Measurements from ENCODE around the gene ZSCAN5C.

ZSCAN5C gene, protein sequence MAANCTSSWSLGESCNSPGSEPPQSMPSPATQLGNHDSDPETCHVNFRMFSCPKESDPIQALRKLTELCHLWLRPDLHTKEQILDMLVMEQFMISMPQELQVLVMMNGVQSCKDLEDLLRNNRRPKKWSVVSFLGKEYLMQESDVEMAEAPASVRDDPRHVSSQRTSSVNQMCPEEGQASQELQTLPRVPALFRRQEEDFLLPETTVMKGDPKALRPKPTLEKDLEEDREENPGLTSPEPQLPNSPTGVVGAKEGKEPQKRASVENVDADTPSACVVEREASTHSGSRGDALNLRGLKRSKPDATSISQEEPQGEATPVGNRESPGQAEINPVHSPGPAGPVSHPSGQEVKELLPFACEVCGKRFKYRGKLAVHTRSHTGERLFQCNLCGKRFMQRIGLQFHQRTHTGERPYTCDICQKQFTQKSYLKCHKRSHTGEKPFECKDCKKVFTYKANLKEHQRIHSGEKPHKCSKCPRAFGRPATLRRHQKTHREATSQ

DNA sequence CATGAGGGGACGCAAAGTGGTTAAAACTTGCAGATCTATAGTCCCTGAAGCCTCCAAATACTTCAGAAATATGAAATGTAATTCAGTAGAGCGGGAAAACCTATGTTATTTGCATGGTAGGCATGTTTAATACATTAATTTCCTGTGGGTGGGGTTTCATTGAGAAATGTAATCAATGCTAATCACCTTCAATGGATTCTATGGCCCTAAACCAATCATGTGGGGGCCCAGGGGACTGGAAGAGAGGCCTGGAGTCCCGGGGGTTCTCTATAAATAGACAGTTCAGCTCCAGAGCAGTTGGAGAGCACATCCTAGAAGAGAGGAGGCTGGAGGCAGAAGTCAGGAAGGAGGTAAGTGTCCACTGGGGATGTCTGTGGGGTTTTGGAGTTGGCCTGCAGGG, at the start of gene ZSCAN5C:
ZSCAN5C (plus strand) TSS at position 301 of the 400 bp plus-strand sequence. CDS start 3,641 bp downstream, outside the sequence.
- TF ChIP-seq POLR2A (IDR thresholded peaks at IDR 0.05; ENCODE audit: extremely low read depth, insufficient read length): no peak
- TF ChIP-seq MYC (IDR thresholded peaks at IDR 0.05; ENCODE audit: low read depth, low read length): no peak
- TF ChIP-seq, protein P1, sequence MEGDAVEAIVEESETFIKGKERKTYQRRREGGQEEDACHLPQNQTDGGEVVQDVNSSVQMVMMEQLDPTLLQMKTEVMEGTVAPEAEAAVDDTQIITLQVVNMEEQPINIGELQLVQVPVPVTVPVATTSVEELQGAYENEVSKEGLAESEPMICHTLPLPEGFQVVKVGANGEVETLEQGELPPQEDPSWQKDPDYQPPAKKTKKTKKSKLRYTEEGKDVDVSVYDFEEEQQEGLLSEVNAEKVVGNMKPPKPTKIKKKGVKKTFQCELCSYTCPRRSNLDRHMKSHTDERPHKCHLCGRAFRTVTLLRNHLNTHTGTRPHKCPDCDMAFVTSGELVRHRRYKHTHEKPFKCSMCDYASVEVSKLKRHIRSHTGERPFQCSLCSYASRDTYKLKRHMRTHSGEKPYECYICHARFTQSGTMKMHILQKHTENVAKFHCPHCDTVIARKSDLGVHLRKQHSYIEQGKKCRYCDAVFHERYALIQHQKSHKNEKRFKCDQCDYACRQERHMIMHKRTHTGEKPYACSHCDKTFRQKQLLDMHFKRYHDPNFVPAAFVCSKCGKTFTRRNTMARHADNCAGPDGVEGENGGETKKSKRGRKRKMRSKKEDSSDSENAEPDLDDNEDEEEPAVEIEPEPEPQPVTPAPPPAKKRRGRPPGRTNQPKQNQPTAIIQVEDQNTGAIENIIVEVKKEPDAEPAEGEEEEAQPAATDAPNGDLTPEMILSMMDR (IDR thresholded peaks at IDR 0.05; ENCODE audit: low read depth, low read length): no peak
- TF ChIP-seq, protein P2, sequence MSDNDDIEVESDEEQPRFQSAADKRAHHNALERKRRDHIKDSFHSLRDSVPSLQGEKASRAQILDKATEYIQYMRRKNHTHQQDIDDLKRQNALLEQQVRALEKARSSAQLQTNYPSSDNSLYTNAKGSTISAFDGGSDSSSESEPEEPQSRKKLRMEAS (IDR thresholded peaks at IDR 0.05; ENCODE audit: low read depth, low read length): no peak
- H3K4me3 ChIP-seq (ENCODE audit: low read depth, low read length): no peak within 1 kb of the TSS
- DNase-seq (ENCODE audit: low read depth): no peak

GRCh38 chr19:56152644-56153043, 49.4 kb upstream of the ZSCAN5C start:
- TF ChIP-seq MYC (IDR thresholded peaks at IDR 0.05; ENCODE audit: low read depth, low read length): no peak
- TF ChIP-seq, protein P1 (IDR thresholded peaks at IDR 0.05; ENCODE audit: low read depth, low read length): no peak
- TF ChIP-seq, protein P2 (IDR thresholded peaks at IDR 0.05; ENCODE audit: low read depth, low read length): no peak
- no peak for TF ChIP-seq POLR2A (IDR thresholded peaks at IDR 0.05; ENCODE audit: extremely low read depth, insufficient read length)
- DNase-seq (ENCODE audit: low read depth): no peak
- H3K4me3 ChIP-seq (ENCODE audit: low read depth, low read length): no peak overlapping the region

GRCh38 chr19:56153507-56153906, 48.6 kb upstream of the ZSCAN5C start:
- TF ChIP-seq, protein P1 (IDR thresholded peaks at IDR 0.05; ENCODE audit: low read depth, low read length): no peak
- TF ChIP-seq POLR2A (IDR thresholded peaks at IDR 0.05; ENCODE audit: extremely low read depth, insufficient read length) (no peak), MYC (IDR thresholded peaks at IDR 0.05; ENCODE audit: low read depth, low read length) (no peak)
- TF ChIP-seq, protein P2 (IDR thresholded peaks at IDR 0.05; ENCODE audit: low read depth, low read length): no peak
- no peak overlapping the region for H3K4me3 ChIP-seq (ENCODE audit: low read depth, low read length)
- DNase-seq (ENCODE audit: low read depth): no peak

DNA sequence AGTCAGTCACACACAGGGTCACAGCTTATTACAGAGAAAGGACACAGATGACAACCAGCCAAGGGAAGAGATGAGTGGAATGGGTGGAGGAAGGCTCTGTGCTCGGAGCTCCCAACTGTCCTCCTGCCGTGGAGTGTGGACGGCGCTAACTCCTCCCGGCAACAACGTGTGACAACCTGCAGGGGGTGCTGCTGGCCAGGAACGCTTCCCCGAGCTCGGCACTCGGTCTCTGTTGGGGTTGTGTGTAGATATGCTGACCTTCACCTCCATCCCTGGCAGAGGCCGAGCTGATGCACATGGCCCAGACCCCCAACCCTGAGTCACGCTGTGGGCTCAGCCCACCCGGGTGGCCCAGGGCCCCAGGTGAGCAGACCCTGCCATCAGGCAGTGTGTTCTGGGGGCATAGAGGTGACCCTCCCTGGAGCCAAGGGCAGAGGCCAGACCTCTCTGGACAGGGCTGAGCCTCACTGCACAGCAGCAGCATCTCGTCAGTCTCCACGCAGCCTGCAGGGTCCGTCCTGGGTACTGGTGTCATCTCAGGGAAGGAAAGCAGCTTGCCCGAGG, 46.9 kb upstream of the ZSCAN5C start:
- H3K4me3 ChIP-seq (ENCODE audit: low read depth, low read length): no peak overlapping the region
- TF ChIP-seq, protein P2 (IDR thresholded peaks at IDR 0.05; ENCODE audit: low read depth, low read length): no peak
- TF ChIP-seq, protein P1 (IDR thresholded peaks at IDR 0.05; ENCODE audit: low read depth, low read length): peak; percentile 24
- peak; percentile 15 for DNase-seq (ENCODE audit: low read depth)

DNA sequence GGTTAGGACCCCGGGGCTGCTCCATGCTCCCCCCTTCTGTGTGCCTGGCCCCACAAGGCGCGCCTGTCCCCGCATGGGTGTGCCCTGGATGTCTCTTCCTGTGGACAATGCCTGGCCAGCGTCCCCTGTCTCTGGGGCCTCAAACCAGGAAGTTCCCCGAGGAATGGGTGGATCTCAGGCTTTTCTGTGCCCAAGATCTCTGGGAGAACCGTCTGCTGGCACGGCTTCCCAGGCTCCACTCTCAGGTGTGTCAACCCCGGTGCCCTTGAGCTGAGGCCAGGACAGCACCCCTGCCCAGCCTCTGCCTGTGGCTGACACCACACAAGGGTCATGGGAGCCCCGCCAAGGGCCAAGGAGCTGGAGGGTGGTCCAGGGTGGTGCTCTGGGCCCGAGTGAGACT, 45.3 kb upstream of the ZSCAN5C start:
- H3K4me3 ChIP-seq (ENCODE audit: low read depth, low read length): no peak overlapping the region
- TF ChIP-seq MYC (IDR thresholded peaks at IDR 0.05; ENCODE audit: low read depth, low read length): no peak
- TF ChIP-seq POLR2A (IDR thresholded peaks at IDR 0.05; ENCODE audit: extremely low read depth, insufficient read length): no peak
- TF ChIP-seq, protein P2 (IDR thresholded peaks at IDR 0.05; ENCODE audit: low read depth, low read length): no peak
- TF ChIP-seq, protein P1 (IDR thresholded peaks at IDR 0.05; ENCODE audit: low read depth, low read length): no peak
- no peak for DNase-seq (ENCODE audit: low read depth)

Measured in NB4 (cell line).